Skeletal muscle cell (primary cell): ENCODE data around the gene DRC7.
"Not testable (repeated sequence)": the region's sequence is repeated elsewhere in the genome, so short reads cannot be mapped to it uniquely, and the experiment has no call there.

Experiments
- DNase-seq: peaks from one replicate; pipeline ENCODE4 v3.0.0-alpha.2; 2010; ENCODE audit warnings: low read depth
- H3K4me3 ChIP-seq: 2 replicates; pipeline ENCODE4 v1.5.1; 2011; ENCODE audit warnings: low read depth, mild to moderate bottlenecking, control low read depth, low read length, moderate library complexity

The DRC7 gene

GRCh38 chr16:57766714-57767348 lies 72.2 kb downstream of the DRC7 start:
- no peak overlapping the region for H3K4me3 ChIP-seq
- no peak for DNase-seq

DNA sequence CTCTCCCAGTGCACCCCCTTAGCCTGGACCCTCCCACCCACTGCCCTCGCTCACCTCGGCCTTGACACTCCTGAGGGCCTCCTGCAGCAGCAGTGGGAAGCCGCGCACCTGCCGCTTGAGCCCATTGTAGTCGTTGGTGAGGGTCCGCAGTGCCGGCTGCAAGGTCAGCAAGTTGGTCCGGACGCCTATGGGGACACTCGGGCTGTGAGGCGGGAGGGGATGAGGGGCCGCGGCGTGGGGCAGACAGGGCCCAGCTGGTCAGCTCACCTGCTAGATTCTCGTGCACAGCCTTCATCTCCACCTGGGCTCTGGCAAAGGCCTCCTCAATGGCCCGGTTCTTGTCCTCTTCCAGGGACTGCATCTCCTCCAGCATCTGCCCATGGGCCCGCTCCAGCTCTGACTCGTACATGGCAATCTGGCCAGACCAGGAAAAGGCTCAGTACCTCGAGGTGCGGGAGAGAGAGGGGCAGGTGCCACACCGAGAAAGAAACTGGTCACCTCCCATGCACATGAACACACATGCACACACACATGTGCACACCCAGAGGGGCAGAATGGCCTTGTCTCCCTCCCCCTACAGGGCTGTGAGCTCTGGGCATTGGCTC lies 75.0 kb downstream of the DRC7 start:
- no peak overlapping the region for H3K4me3 ChIP-seq
- no peak for DNase-seq

DNA sequence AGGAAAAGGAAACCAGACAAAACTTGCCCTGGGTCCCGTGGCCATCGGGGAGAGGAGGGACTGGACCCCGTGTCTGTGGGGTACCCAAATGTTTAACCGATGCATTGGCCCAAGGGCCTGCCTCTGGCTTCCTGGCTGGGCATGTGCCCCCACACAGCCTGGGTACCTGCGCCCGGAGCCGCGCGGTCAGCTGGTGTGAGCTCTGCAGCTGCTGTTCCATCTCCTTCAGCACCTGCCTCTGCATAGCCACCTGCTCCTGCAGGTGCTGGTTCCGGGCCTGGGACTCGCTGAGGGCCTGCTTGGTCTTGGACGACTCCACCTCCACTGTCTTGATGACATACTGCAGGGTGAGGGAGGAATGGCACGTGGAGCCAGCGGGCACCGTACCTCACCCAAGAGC lies 75.8 kb downstream of the DRC7 start:
- no peak for DNase-seq
- no peak overlapping the region for H3K4me3 ChIP-seq

DNA sequence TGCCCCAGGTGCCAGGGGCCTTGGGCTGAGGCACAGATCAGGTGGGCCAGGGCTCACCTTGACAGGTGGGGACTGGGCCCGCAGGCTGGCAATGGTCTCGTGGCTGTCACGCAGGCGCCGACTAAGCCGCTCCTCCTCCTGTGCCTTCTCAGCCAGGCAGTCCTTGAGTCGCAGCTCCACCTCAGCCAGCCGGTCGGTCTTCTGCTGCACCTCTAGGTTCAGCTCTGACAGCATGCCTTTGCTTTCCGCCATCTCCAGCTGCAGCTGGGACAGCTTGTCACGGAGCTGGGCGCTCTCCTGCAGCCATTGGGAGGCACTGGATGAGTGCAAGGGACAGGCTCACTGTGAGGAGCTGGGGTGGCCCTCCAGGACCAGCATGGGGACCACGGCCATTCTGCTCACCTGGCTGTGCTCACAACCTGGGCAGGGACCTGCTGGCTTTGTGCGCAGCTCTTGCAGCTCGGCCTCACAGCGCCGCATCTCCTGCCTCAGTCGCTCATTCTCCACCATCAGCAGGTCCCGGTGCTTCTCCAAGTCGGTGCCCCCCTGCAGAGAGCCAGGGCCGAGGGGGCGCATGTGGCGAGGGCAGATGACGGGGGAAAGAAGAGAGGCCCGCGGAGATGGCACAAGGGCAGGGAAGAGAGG lies 76.7 kb downstream of the DRC7 start:
- no peak for DNase-seq
- no peak overlapping the region for H3K4me3 ChIP-seq

DNA sequence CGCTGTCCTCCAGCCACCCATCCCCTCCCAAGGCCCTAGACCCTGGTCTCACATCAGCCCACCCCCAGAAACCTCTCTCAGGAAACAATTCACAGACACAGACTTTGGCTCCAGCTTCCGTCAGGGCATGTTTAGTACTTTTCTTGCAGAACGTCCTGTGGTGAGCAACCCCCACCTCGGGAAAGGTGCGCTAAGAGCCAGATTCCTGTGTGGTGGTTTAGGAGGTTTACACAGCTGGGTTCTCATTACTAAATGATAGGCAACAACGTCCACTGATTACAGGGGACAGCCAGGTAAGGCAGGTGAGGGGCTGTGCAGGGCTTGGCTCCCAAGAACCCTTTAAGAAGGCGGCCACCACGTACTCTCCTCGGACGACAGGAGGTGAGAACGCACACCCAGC lies 78.4 kb downstream of the DRC7 start:
- no peak overlapping the region for H3K4me3 ChIP-seq
- no peak for DNase-seq

- DNase-seq: no peak
- no peak overlapping the region for H3K4me3 ChIP-seq
Observed at GRCh38 chr16:57773655-57774295, 79.2 kb downstream of the DRC7 start.

DNA sequence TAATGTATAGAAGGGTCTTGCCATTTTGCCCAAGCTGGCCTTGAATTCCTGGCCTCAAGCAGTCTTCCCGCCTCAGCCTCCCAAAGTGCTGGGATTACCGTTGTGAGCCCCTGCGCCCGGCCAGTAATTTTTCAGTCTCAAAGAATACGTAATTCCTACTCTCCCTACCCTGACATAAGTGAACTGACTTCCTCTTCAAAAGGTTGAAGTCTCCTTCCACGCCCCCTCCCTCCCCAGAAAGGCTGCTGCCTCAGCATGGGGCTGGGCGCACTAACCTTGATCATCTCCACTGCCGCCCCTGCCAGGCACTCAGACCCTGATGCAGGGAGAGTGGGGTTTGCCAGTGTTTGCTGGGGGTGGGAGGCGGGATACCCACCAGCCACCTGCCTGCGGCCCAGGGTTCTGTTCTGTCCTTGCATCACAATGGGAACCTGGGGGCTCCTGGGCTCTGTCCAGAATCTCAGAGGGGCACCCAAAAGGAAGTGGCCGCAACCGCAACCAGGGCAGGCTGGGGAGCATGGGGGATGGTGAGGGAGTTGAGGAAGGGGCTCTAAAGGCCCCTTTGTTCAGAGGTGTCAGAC lies 80.2 kb downstream of the DRC7 start:
- H3K4me3 ChIP-seq: no peak overlapping the region
- no peak for DNase-seq

GRCh38 chr16:57775661-57776469 lies 81.3 kb downstream of the DRC7 start:
- DNase-seq: no peak

GRCh38 chr16:57778658-57779057 lies 84.1 kb downstream of the DRC7 start:
- H3K4me3 ChIP-seq: no peak overlapping the region

More at GRCh38 chr16:57775661-57776469, 81.3 kb downstream of the DRC7 start:
- no peak overlapping the region for H3K4me3 ChIP-seq

DNA sequence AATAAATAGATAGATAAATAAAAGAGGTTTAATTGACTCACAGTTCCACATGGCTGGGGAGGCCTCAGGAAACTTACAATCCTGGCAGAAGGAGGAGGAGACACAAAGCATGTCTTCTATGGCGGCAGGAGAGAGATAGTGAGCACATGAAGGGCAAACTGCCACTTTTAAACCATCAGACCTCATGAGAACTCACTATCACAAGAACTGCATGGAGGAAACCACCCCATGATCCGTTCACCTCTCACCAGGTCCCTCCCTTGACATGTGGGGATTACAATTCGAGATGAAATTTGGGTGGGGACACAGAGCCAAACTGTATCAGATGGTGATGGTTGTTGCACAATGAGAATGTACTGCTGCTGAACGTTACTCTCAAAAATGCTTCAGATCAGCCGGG lies 85.2 kb downstream of the DRC7 start:
- not testable (repeated sequence) for DNase-seq, H3K4me3 ChIP-seq

More at GRCh38 chr16:57778658-57779057, 84.1 kb downstream of the DRC7 start:
- DNase-seq: no peak

GRCh38 chr16:57781349-57781740 lies 86.7 kb downstream of the DRC7 start:
- H3K4me3 ChIP-seq: no peak overlapping the region
- no peak for DNase-seq
